K562 (cell line): Measurements from ENCODE around the gene PTPN14. TPM values are rescaled to one million over a fixed set of nuclear protein-coding genes. Genes with fewer than 3 reads are reported as not detected.
A peak's percentile ranks its signal among the peaks of the same experiment; 100 is the strongest.

Experiments used
- ADNP ChIP-seq: fragments of 200-800 bp; sonication (Bioruptor generic); IDR thresholded peaks from 2 replicates; pipeline ENCODE4 v1.6.1; 2016; ENCODE audit warnings: missing genetic modification characterization, missing compliant biosample characterization
- GABPA ChIP-seq: fragments of 200-800 bp; sonication (Bioruptor generic); conservative IDR thresholded peaks from 2 replicates; pipeline ENCODE4 v1.6.1; 2016; ENCODE audit warnings: low read depth, missing genetic modification characterization, missing compliant biosample characterization
- HNRNPL ChIP-seq: fragments of 200-400 bp; formaldehyde crosslinking; IDR thresholded peaks from 2 replicates; pipeline ENCODE4 v1.6.1; 2017; ENCODE audit warnings: low read depth, mild to moderate bottlenecking, low read length
- KDM4B ChIP-seq, 2 experiments: fragments of 450-650 bp in 1 of 2; sonication (generic) in 1 of 2; IDR thresholded peaks; 2 replicates each; pipeline ENCODE4 v1.6.1; 2016 to 2017; ENCODE audit warnings: borderline replicate concordance in 2 of 2, antibody characterized with exemption in 1 of 2, low read depth in 1 of 2, mild to moderate bottlenecking in 1 of 2
- MAFG ChIP-seq: fragments of 450-650 bp; conservative IDR thresholded peaks from 2 replicates; pipeline ENCODE4 v1.6.1; 2016; ENCODE audit warnings: missing genetic modification characterization, missing compliant biosample characterization
- NR1H2 ChIP-seq: sonication (generic); formaldehyde crosslinking; IDR thresholded peaks from 2 replicates; pipeline ENCODE4 v1.4.0; 2020; ENCODE audit warnings: mild to moderate bottlenecking, missing genetic modification reagents
- PHF21A ChIP-seq: fragments of 450-650 bp; IDR thresholded peaks from 2 replicates; pipeline ENCODE4 v1.6.1; 2017; ENCODE audit warnings: low read depth, borderline replicate concordance
- PKNOX1 ChIP-seq: fragments of 450-650 bp; IDR thresholded peaks from 2 replicates; pipeline ENCODE4 v1.6.1; 2016
- POLR2A ChIP-seq: fragments of 450-650 bp; conservative IDR thresholded peaks from 2 replicates; pipeline ENCODE4 v1.6.1; 2016
- RBM17 ChIP-seq: fragments of 200-400 bp; formaldehyde crosslinking; IDR thresholded peaks from 2 replicates; pipeline ENCODE4 v1.6.1; 2017; ENCODE audit warnings: low read depth, mild to moderate bottlenecking, low read length, borderline replicate concordance
- RFX7 ChIP-seq: fragments of 250-450 bp; sonication (Bioruptor Pico); IDR thresholded peaks from 2 replicates; pipeline ENCODE4 v1.5.1; 2021; ENCODE audit warnings: mild to moderate bottlenecking
- SLC30A9 ChIP-seq: fragments of 250-450 bp; sonication (Bioruptor Pico); IDR thresholded peaks from 2 replicates; pipeline ENCODE4 v1.8.0; 2022; ENCODE audit warnings: mild to moderate bottlenecking, moderate library complexity
- TAL1 ChIP-seq: fragments of 450-650 bp; IDR thresholded peaks from 2 replicates; pipeline ENCODE4 v1.6.1; 2016; ENCODE audit warnings: mild to moderate bottlenecking
- TCF15 ChIP-seq: fragments of 250-450 bp; sonication (Bioruptor Pico); IDR thresholded peaks from 2 replicates; pipeline ENCODE4 v1.8.0; 2022; ENCODE audit warnings: moderate library complexity, mild to moderate bottlenecking, inconsistent platforms
- TEAD4 ChIP-seq, 2 experiments: sonication (generic) in 1 of 2; formaldehyde crosslinking in 1 of 2; IDR thresholded peaks; 2 replicates each; pipeline versions ENCODE4 v1.6.1 to v1.8.0; 2012 to 2022; ENCODE audit warnings: borderline replicate concordance in 1 of 2, inconsistent platforms in 1 of 2, low read length in 1 of 2, mild to moderate bottlenecking in 1 of 2, missing genetic modification reagents in 1 of 2
- THRAP3 ChIP-seq: fragments of 450-650 bp; IDR thresholded peaks from 2 replicates; pipeline ENCODE4 v1.6.1; 2016; ENCODE audit warnings: mild to moderate bottlenecking, inconsistent platforms, borderline replicate concordance
- ZBTB40 ChIP-seq, 2 experiments: fragments of 450-650 bp in 1 of 2; sonication (generic) in 1 of 2; formaldehyde crosslinking in 1 of 2; IDR thresholded peaks; 2 replicates each; pipeline versions ENCODE4 v1.7.1 to v1.9.0; 2016 to 2022; ENCODE audit warnings: inconsistent platforms in 1 of 2, mild to moderate bottlenecking in 1 of 2, missing genetic modification reagents in 1 of 2
- ZNF3 ChIP-seq: fragments of 250-450 bp; sonication (Bioruptor Pico); IDR thresholded peaks from 2 replicates; pipeline ENCODE4 v1.5.0; 2021; ENCODE audit warnings: mild to moderate bottlenecking, moderate library complexity
- polyA plus RNA-seq, 8 experiments: library from polyadenylated mRNA; depleted of rRNA in 4 of 8; stranded (reverse) in 5 of 8; unstranded in 3 of 8; fragments of >200 nt; fragmentation: Nextera tagmentation in 2 of 8; fragmentation: Illumina TruSeq in 1 of 8; extraction: Ambion mirVana in 2 of 8; extraction: Trizol in 1 of 8; gene quantifications; 2 replicates each; pipeline versions ENCODE4 v1.2.1 to v1.2.3, GENCODE V29; 2011 to 2014; ENCODE audit warnings: inconsistent platforms in 1 of 8, missing spikeins in 1 of 8
- total RNA-seq, 7 experiments: library from RNA; depleted of rRNA in 6 of 7; stranded (reverse); fragments of >200 nt in 6 of 7; fragmentation: Illumina TruSeq in 2 of 7; extraction: Trizol in 2 of 7; gene quantifications; 2 replicates each; pipeline versions ENCODE4 v1.2.1 to v1.2.3, GENCODE V29; 2011 to 2021; ENCODE audit warnings: low replicate concordance in 1 of 7

The PTPN14 gene
- total and polyA plus RNA-seq, 9 of the 15 experiments (the other 6 are each of a cell fraction or from before 2014, with no cell fraction given) = 0.01 to 0.29 (median 0.04) TPM; not detected in 6

GRCh38 chr1:214439352-214440119 lies 111.9 kb downstream of the PTPN14 start (continued):
- no peak for TF ChIP-seq ZBTB40 (IDR thresholded peaks at IDR 0.05)
- TF ChIP-seq ZBTB40 (CRISPR knock-in tag; IDR thresholded peaks at IDR 0.05) = no peak
- TF ChIP-seq MAFG (tag) = peak; percentile 66
- no peak for TF ChIP-seq THRAP3
- no peak for TF ChIP-seq RBM17
- TF ChIP-seq SLC30A9 (CRISPR knock-in tag) = no peak
- TF ChIP-seq POLR2A = no peak
- no peak for TF ChIP-seq KDM4B (IDR thresholded peaks at IDR 0.05; ENCODE audit: borderline replicate concordance in 2 of 2, low read depth in 1 of 2)
- no peak for TF ChIP-seq HNRNPL
- no peak for TF ChIP-seq TCF15 (CRISPR knock-in tag)
- TF ChIP-seq TAL1 = peak; percentile 44; the same call in 1 of the 2 replicates
- no peak for TF ChIP-seq ZNF3
- no peak for TF ChIP-seq GABPA
- TF ChIP-seq PHF21A = no peak
- TF ChIP-seq PKNOX1 = peak; percentile 27; the same call in 1 of the 2 replicates
- peak; percentile 49 for TF ChIP-seq TEAD4 (IDR thresholded peaks at IDR 0.05; ENCODE audit: low read length)
- TF ChIP-seq TEAD4 (CRISPR knock-in tag; IDR thresholded peaks at IDR 0.05; ENCODE audit: borderline replicate concordance) = no peak
- TF ChIP-seq ADNP (tag) = no peak
- TF ChIP-seq NR1H2 (CRISPR knock-in tag) = no peak
- no peak for TF ChIP-seq RFX7 (CRISPR knock-in tag)
